WTC11 (cell line): ENCODE results near the gene GRK6. TPM values are rescaled to one million over a fixed set of nuclear protein-coding genes. Genes with fewer than 3 reads are reported as not detected.
A peak's percentile ranks its signal among the peaks of the same experiment; 100 is the strongest.

Experiments
- AFF4 ChIP-seq: sonication (generic); formaldehyde crosslinking; IDR thresholded peaks from 2 replicates; pipeline ENCODE4 v1.8.1; 2023; ENCODE audit warnings: mild to moderate bottlenecking, missing genetic modification reagents, borderline replicate concordance
- CBFB ChIP-seq: sonication (generic); formaldehyde crosslinking; IDR thresholded peaks from 2 replicates; pipeline ENCODE4 v1.8.1; 2022; ENCODE audit warnings: mild to moderate bottlenecking, low read depth, missing genetic modification reagents
- CDX4 ChIP-seq: fragments of 250-450 bp; sonication (Bioruptor Pico); IDR thresholded peaks from 2 replicates; pipeline ENCODE4 v1.9.0; 2021; ENCODE audit warnings: moderate library complexity, mild to moderate bottlenecking, inconsistent platforms, borderline replicate concordance
- E2F1 ChIP-seq: sonication (generic); formaldehyde crosslinking; IDR thresholded peaks from 2 replicates; pipeline ENCODE4 v1.8.0; 2022; ENCODE audit warnings: mild to moderate bottlenecking, missing genetic modification reagents
- EMX1 ChIP-seq: fragments of 250-450 bp; sonication (Bioruptor Pico); IDR thresholded peaks from 2 replicates; pipeline ENCODE4 v1.8.0; 2021; ENCODE audit warnings: mild to moderate bottlenecking
- FOXP1 ChIP-seq: sonication (generic); formaldehyde crosslinking; IDR thresholded peaks from 2 replicates; pipeline ENCODE4 v1.8.0; 2022; ENCODE audit warnings: missing genetic modification reagents, mild to moderate bottlenecking, moderate library complexity, borderline replicate concordance
- FOXP4 ChIP-seq: sonication (generic); formaldehyde crosslinking; IDR thresholded peaks from 2 replicates; pipeline ENCODE4 v1.8.0; 2022; ENCODE audit warnings: mild to moderate bottlenecking, missing genetic modification reagents
- GRHL2 ChIP-seq: fragments of 250-450 bp; sonication (Bioruptor Pico); IDR thresholded peaks from 2 replicates; pipeline ENCODE4 v1.8.0; 2022; ENCODE audit warnings: mild to moderate bottlenecking, moderate library complexity; ENCODE audit not compliant: insufficient replicate concordance, severe bottlenecking
- MAX ChIP-seq: sonication (generic); formaldehyde crosslinking; IDR thresholded peaks from 2 replicates; pipeline ENCODE4 v1.8.0; 2022; ENCODE audit warnings: mild to moderate bottlenecking, missing genetic modification reagents
- NR3C1 ChIP-seq: sonication (generic); formaldehyde crosslinking; conservative IDR thresholded peaks from 2 replicates; pipeline ENCODE4 v1.8.1; 2023; ENCODE audit warnings: low read depth, mild to moderate bottlenecking, missing genetic modification reagents
- PRDM15 ChIP-seq: sonication (generic); formaldehyde crosslinking; IDR thresholded peaks from 2 replicates; pipeline ENCODE4 v1.8.0; 2022; ENCODE audit warnings: missing genetic modification reagents
- PRRX2 ChIP-seq: fragments of 250-450 bp; sonication (Bioruptor Pico); IDR thresholded peaks from 2 replicates; pipeline ENCODE4 v1.8.0; 2021; ENCODE audit warnings: mild to moderate bottlenecking
- RORB ChIP-seq: fragments of 250-450 bp; sonication (Bioruptor Pico); IDR thresholded peaks from 2 replicates; pipeline ENCODE4 v1.9.0; 2021; ENCODE audit warnings: mild to moderate bottlenecking
- SMAD3 ChIP-seq: sonication (generic); formaldehyde crosslinking; IDR thresholded peaks from 2 replicates; pipeline ENCODE4 v1.8.0; 2022; ENCODE audit warnings: missing genetic modification reagents, mild to moderate bottlenecking, borderline replicate concordance
- SOX15 ChIP-seq: fragments of 250-450 bp; sonication (Bioruptor Pico); IDR thresholded peaks from 2 replicates; pipeline ENCODE4 v1.9.0; 2021; ENCODE audit warnings: mild to moderate bottlenecking
- STAT6 ChIP-seq: sonication (generic); formaldehyde crosslinking; conservative IDR thresholded peaks from 2 replicates; pipeline ENCODE4 v1.8.1; 2023; ENCODE audit warnings: mild to moderate bottlenecking, low read depth, missing genetic modification reagents, moderate library complexity
- TCF7 ChIP-seq: sonication (generic); formaldehyde crosslinking; IDR thresholded peaks from 2 replicates; pipeline ENCODE4 v1.8.0; 2022; ENCODE audit warnings: mild to moderate bottlenecking, low read depth, missing genetic modification reagents, moderate library complexity
- TEAD1 ChIP-seq: sonication (generic); formaldehyde crosslinking; IDR thresholded peaks from 2 replicates; pipeline ENCODE4 v1.8.0; 2022; ENCODE audit warnings: mild to moderate bottlenecking, missing genetic modification reagents
- ZNF121 ChIP-seq: sonication (generic); formaldehyde crosslinking; IDR thresholded peaks from 2 replicates; pipeline ENCODE4 v1.8.0; 2023; ENCODE audit warnings: missing genetic modification reagents
- ZNF138 ChIP-seq: sonication (generic); formaldehyde crosslinking; conservative IDR thresholded peaks from 2 replicates; pipeline ENCODE4 v1.8.1; 2022; ENCODE audit warnings: mild to moderate bottlenecking, moderate library complexity, missing genetic modification reagents
- ZNF263 ChIP-seq: sonication (generic); formaldehyde crosslinking; IDR thresholded peaks from 2 replicates; pipeline ENCODE4 v1.8.1; 2022; ENCODE audit warnings: low read depth, mild to moderate bottlenecking, moderate library complexity, missing genetic modification reagents
- ZNF317 ChIP-seq: sonication (generic); formaldehyde crosslinking; IDR thresholded peaks from 2 replicates; pipeline ENCODE4 v1.8.1; 2023; ENCODE audit warnings: low read depth, mild to moderate bottlenecking, moderate library complexity, missing genetic modification reagents, borderline replicate concordance
- total RNA-seq: library from RNA; stranded (reverse); gene quantifications from 3 replicates; pipeline ENCODE4 v1.2.3, GENCODE V29; 2021

Gene GRK6
- total RNA-seq, 1 experiment from 2014 or later, result 69.2 TPM

GRCh38 chr5:177446200-177447065, 20.0 kb downstream of the GRK6 start, which contains the start of gene PRR7 (continued):
- peak; percentile 5; the same call in 1 of the 2 replicates for TF ChIP-seq TEAD1 (CRISPR knock-in tag)
- no peak for TF ChIP-seq AFF4 (CRISPR knock-in tag)
- TF ChIP-seq RORB, result no peak
- TF ChIP-seq ZNF121 (CRISPR knock-in tag), result no peak; the same call in 1 of the 2 replicates
- no peak for TF ChIP-seq SOX15 (CRISPR knock-in tag)
- TF ChIP-seq FOXP4 (CRISPR knock-in tag), result no peak
- peak; percentile 52; the same call in 1 of the 2 replicates for TF ChIP-seq FOXP1 (CRISPR knock-in tag)
- TF ChIP-seq E2F1, result no peak
- no peak for TF ChIP-seq PRRX2 (CRISPR knock-in tag)
- no peak for TF ChIP-seq ZNF263 (CRISPR knock-in tag)
- TF ChIP-seq TCF7, result no peak
- TF ChIP-seq MAX, result peak; percentile 57
- no peak for TF ChIP-seq PRDM15
- TF ChIP-seq ZNF317 (CRISPR knock-in tag), result no peak
- TF ChIP-seq SMAD3 (CRISPR knock-in tag), result no peak
- no peak for TF ChIP-seq STAT6 (CRISPR knock-in tag)
- TF ChIP-seq ZNF138 (CRISPR knock-in tag), result no peak
- no peak for TF ChIP-seq CDX4 (CRISPR knock-in tag)
- TF ChIP-seq CBFB (CRISPR knock-in tag), result no peak
- TF ChIP-seq NR3C1 (CRISPR knock-in tag), result no peak
- TF ChIP-seq EMX1 (CRISPR knock-in tag), result peak; percentile 44; the same call in 1 of the 2 replicates
- no peak for TF ChIP-seq GRHL2
